D341Med (cell line): ENCODE data around the gene DNASE1L2.
"Not testable (repeated sequence)": the region's sequence is repeated elsewhere in the genome, so short reads cannot be mapped to it uniquely, and the experiment has no call there.

ENCODE experiments used
- DNase-seq: peaks from one replicate; pipeline ENCODE4 v3.0.0; 2012; ENCODE audit warnings: low spot score

Gene DNASE1L2

DNA sequence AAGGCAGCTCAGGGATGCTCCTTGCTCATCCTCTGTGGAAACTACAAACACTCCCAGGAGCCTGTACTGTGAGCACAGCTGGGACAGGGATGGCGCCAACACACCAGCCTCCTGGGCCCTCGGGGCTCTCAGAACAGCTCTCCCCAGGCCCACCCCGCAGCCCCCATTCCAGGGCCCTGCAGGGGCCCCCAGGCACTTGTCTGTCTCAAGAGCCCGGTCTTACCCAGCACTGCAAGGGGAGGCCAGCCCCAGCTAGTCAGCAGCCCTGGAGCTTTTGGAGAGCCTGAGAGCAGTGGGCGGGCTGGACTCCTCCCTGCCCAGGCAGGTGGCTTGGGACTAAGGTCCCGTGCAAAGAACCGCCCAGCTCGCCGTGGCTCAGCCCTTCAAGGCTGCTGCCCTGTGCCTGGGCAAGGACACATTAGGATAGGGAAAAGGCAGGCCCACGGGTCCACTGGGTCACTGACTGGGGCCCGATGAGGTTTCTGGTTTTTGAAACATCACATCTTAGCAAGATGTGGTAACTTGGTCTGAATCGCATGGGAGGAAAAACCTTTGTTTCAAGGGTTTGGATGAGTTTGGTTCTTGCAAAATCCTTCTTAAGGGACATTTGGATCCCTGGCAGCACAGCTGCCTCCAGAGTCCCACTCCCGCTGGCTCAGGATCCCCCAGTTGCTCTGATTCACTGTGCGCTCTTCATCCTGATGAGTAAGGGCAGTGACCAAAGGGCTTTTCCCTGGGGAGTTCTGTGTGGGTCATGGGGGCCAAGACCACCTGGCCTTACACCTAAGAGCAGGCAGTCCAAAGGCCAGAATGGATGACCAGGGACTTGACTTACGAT lies 2.8 kb downstream of the DNASE1L2 start:
- peak; percentile 38 for DNase-seq

DNA sequence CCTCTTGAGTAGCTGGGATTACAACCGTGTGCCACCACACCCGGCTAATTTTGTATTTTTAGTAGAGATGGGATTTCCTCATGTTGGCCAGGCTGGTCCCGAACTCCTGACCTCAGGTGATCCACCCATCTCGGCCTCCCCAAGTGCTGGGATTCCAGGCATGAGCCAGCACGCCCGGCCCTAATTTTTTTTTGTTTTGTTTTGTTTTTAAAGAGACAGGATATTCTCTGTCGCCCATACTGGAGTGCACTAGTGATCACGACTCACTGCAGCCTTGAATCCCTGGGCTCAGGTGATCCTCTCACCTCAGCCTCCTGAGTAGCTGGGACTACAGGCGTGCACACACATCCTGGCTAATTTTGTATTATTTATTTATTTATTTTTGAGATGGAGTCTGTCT lies 4.1 kb downstream of the DNASE1L2 start:
- not testable (repeated sequence) for DNase-seq

DNA sequence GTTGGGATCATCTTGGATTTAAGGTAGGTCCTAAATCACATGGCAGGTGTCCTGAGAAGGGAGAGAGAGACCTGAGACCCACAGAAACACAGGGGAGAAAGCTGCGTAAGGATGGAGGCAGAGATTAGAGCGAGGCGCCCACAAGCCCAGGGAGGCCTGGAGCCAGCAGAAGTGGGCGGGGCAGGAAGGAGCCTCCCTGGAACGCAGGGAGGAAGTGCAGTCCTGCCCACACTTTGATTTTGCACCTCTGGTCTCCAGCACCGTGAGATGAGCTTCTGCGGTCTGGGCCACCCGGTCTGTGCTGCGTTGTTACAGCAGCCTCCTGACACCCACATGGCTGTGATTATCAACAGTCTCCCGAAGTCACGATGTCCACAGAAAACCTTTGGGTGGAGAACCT lies 6.4 kb downstream of the DNASE1L2 start:
- peak; percentile 20 for DNase-seq

DNA sequence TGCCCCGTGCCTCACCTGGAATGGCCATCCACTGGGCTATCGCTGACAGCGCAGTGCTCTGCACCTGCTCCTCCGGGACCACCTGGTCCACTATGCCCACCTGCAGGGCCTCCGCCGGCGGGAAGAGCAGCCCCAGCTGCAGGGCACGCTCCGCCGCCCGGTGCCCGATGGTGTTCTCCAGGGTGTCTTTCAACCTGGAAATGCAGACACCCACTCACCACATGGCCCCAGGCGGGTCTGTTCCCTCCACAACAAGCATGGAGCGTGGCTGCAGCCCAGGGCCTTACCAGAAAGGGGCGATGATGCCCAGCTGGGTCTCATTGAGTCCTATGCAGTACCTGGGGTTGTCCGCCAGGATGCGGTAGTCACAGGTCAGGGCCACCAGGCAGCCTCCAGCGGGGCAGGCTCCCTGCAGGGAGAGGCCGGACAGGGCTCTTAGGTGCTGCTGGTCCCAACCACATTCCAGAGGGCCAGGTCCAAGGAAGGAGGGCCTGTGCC lies 6.8 kb downstream of the DNASE1L2 start:
- DNase-seq: peak; percentile 32

DNA sequence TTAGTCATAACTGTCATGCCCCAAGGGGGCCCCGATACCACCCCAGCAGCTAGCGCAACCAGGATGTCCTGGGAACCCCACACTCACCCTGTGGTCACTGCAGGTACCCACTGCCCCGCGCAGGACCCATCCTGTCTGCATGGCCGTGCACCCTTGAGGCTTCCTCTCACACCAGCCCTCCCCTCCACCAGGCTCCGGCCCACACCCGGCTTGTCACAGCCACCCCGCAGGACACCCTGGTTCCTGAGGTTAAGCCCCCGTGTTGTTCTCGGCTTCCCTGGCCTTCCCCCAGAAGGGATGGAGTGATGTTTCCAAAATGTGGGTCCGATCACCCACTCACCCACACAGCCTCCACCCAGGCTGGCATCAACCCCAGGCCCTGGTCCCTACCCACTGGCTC lies 7.5 kb downstream of the DNASE1L2 start:
- DNase-seq: peak; percentile 21

DNA sequence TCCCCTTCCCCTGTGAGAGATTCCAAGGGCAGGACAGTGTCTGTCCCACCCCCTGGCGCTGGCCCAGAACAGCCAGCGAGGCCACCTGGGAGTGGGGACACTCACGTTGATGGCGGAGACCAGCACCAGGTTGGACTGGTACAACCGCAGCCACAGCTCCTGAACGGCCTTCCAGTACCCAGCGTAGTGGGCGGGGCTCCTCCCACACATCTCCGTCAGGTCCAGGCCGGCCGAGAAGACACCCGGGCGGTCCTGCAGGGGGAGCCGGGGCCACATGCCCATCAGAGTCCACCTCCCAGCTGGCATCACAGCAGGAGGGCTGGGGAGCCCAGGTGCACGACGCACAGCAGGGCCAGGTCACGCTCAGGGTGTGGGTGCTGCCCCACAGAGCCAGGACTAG lies 8.1 kb downstream of the DNASE1L2 start:
- peak; percentile 40 for DNase-seq

DNA sequence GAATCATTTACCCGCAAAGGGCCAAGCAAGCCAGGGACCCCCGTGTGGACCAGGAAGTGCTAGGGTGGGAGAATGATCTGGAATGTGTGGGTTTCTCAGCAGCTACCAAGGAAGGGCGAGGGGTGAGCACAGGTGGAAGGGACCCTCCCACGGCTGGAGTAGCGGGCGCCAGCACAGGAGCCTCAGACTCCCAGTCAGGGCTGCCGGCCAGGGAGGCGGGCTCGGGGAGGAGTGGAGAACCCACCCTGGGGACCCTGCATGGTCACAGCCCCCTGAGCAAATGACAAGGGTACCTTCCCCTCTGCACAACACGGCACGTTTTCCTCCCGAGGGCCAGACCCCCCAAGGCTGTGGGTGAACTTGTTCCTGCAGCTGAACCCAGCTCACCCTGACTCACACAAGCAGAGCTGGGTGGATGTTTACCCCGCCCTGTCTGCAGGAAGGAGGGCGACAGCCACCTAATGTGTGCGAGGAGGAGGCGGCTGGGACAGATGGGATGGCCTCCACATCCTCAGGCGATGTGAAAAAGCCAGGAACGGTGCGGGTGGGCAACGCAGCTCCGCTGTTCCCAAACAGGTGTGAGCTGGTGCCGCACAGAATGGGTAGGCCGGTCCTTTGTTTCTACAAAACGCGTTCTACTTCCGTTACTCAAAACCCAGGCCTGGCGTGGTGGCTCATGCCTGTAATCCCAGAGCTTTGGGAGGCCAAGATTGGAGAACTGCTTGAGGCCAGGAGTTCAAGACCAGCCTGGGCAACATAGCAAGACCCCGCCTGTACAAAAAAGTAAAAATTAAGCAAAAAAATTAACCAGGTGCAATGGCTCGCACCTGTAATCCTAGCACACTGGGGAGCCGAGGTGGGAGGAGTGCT lies 8.9 kb downstream of the DNASE1L2 start:
- peak; percentile 17 for DNase-seq

DNA sequence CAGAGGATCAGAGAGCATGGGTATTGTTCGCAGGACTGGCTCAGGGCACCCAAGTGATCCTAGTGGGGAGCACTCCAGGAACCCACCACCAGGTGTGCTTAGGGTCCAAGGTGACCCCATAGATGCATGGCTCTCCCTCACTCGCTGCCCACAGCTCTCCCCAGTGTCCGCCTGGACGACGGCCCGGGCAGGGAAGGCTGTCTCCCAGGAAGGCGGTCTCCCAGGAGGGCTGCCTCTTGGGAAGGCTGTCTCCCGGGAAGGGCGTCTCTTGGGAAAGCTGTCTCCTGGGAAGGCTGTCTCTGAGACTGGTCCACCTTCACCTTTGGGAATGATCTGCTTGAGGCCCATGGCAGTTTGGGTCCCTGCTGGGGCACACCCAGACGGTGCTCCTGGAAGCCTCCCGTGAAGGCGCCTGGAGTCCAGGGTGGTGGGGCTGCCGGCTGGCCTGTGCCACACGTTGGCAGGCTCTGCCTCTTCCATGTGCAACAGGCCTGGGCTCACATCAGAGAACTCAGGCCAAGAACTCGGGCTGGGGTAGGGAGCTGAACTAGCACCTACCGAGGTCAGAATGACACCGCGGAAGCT lies 10.1 kb downstream of the DNASE1L2 start:
- DNase-seq: peak; percentile 60

DNA sequence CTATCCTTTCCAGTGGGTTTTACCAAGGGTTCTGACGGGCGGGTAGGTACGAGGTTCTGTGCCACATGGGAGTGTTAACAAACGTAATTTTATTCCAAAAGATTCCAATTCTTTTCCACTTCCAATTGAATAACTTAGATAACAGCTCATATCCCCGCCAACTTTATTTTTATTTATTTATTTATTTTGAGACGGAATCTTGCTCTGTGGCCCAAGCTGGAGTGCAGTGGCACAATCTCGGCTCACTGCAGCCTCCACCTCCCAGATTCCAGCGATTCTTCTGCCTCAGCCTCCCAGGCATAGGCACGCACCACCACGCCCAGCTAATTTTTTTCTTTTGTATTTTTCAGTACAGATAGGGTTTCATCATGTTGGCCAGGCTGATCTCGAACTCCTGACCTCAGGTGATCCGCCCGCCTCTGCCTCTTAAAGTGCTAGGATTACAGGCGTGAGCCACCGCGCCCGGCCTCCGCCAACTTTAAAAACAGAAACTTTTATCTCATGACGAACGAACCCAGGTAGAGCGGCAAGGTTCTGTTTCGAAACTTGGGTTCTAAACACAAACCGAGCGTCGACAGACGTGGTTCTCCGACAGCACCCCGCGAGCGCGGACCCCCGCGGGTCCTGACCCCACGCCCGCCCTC lies 14.5 kb downstream of the DNASE1L2 start:
- DNase-seq: no peak

DNA sequence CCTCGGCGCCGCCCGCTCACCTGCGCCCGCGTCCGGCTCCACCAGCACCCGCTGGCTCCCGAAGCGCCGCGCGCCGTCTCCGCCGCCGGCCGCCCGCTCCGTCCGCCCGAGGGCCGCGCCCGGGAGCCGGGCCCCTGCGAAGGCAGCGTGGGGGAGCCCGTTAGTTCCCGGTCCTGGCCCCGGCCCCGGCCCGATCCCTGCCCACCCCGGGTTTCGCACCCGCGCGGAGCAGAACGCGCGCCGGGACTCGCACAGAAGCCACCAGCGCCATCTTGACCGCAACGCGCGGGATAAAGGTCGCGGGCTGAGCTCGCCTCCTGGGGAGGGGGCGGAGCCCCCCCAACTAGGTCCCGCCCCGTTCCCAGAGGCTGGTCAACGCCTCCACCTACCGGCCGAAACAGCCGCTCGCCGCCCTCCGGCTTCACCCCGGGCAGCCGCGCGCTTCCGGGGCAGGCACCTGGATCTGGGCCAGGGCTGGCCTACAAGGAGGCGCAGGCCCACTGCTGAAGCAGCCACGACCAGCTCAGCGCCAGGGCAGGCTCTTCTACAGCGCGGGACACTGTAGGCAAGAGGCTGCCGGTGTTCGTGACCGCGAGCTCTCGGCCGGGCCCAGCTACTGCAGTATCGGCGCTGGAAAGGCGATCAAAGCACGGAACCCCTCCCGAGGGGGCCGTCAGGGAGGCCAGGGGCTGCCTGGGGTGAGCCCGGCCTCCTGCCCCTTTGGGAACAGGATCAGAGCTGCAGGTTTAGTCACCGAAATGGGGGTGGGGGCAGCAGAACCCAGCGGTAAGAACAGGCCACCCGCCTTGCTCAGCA lies 15.3 kb downstream of the DNASE1L2 start, which contains the start of gene ECI1:
Gene ECI1 (minus strand): TSS at position 292 of the 816 bp plus-strand sequence. CDS start 21 bp downstream, at position 271.
- peak; percentile 97 for DNase-seq

DNA sequence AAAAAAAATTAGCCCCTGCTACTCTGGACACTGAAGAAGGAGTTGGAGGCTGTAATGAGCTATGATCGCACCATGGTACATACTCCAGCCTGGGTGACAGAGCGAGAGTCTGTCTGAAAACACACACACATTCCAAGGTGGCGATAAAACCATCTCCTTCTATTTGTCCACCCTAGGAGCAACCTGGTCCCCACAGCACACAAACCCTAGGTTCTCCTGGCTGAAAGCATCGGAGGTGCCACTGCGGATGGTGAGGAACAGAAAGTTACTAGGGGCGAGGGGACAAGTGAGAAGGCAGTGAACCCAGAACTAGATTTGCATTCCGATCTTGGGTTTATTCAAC lies 16.5 kb downstream of the DNASE1L2 start:
- DNase-seq: no peak

DNA sequence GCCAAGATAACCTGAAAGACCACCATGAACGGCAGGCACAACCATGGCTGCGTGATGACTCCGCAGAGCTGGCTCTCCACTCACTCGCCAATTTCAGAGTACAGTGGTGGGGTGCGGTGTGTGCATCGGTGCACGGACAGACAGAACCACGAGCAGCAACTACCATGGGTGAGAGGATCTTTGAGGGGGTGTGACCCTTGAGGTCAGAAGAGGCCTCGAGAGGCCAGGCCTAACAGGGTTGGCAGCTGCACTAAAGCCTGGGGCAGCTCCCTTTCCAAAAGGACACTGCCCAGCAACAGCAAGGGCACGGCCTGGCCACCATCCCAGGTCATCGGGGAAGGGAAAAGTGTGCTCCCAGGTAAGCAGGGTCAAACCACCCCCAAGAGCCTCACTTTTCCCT lies 17.0 kb downstream of the DNASE1L2 start:
- DNase-seq: no peak

DNA sequence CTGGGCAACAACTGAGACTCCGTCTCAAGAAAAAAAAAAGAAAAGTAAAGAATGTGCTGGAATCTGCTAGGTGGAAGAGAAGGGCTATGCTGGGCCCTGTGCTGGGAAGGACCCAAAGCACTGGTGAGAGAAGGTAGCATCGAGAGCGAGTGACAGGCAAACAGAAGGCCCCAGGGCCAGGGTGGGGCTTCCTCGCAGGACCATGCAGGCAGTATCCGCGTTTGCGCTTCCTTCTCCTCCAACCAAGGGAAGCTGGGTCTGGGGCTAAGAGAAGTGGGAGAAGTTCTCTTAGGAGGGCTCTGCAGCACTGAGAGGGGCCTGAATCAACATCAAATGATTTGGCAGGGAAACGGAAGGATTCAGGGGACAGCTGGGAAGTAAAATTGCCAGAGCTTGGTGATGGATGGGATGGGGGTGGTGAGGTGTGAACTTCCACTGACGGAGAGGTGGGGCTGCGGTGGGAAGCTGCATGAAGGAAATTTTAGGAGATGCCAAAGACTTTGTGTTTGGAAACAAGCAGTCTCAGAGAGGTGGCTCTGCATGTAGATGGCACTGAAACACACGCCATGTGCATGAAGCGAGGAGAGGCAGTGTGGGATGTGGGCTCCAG lies 20.4 kb downstream of the DNASE1L2 start:
- peak; percentile 2 for DNase-seq

DNA sequence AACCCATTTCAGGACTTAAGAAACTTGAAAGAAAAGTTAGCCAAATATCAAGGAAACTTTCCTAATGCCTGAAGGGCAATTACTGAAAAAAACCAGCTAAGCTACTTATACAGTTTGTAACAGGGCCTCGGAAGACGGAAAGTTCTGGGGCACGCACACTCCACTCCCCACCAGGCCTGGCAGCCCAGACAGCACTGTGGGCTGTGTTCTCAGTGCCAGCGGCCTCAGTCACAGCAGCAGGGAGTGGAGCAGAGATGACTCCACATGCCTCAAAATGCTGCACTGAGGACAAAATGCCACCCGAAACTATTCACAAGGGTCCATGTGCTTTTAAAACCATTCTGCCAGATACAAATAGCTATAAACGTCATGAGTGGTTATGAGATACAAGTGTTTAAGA lies 21.5 kb downstream of the DNASE1L2 start:
- DNase-seq: peak; percentile 5

DNA sequence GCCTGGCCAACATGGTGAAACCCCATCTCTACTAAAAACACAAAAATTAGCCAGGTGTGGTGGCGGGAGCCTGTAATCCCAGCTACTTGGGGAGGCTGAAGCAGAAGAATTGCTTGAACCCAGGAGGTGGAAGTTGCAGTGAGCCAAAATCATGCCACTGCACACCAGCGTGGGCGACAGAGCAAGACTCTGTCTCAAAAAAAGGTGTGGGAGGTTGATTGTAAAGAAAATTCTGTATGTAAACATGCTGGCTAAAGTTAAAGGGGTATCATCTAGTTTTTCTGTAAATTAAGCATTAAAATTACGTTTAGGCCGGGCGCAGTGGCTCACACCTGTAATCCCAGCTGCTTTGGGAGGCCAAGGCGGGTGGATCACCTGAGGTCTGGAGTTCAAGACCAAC lies 22.3 kb downstream of the DNASE1L2 start:
- not testable (repeated sequence) for DNase-seq

DNA sequence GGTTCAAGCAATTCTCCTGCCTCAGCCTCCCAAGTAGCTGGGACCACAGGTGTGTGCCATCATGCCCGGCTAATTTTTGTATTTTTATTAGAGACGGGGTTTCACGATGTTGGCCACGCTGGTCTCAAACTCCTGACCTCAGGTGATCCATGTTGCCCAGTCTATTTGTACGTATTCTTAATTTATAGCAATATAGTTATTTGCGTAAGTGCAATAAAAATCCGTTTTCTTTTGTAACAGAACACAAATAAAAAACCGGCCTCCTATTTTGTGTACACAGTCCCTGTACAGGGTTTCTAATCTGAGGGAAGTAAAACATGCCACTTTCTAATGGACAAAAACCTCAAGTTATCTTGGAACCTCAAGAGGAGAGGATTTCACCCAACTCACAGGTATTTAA lies 24.0 kb downstream of the DNASE1L2 start:
- DNase-seq: no peak

DNA sequence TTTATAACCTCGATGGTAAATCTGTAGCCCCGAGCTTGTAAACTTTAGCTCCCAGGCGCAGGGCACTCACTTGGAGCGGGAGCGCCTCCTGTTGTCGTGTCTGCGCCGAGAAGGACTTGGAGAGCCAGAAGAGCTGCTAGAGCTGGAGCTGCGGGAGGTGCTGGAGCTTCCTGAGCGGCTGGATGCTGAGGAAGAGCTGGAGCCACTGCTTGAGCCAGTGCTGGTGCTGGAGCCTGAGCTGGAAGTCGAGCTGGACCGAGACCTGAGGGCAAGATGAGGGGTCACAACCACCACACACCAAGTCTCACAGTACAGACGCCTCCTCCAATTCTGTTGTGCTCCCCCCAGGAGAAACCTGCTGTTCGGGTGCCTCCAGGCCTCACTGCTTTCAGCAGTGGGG lies 26.8 kb downstream of the DNASE1L2 start:
- not testable (repeated sequence) for DNase-seq

DNA sequence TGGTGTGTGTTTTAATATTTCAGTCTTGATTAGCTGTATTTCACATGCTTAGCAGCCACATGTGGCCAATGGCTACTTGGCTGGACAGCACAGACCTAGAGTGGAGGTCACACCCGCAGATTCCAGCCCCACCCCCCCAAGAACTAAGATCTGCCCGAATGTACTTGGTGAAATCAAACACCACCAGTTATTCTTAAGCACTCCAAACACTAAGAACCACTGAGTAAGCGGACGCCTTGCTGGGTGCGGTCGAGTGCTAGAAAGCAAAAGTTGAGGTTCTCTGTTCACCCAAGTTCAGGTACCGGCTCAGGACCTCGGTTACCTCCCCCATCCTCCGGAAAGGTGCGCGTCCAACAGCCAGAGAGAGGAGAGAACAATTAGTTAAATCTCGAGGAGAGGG lies 30.6 kb downstream of the DNASE1L2 start:
- not testable (repeated sequence) for DNase-seq

DNA sequence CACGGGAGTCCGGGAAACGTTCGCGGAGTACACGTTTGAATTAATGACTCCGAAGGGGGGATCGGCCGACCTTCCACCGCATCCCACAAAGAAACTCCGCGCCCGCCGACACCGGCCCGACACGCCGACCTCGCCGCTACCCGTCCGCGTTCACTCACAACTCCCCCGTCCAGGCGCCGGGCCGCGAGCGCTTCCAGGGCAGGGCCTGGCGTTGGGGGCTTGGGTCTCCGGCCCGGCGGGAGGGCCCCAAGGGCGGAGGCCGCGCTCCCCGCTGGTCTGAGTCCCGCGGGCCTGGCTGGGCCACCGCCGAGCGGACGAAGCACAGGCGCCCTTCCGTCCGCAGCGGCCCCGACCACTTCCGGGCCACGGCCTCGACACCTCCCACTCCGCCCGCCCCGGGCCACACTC lies 31.3 kb downstream of the DNASE1L2 start:
- not testable (repeated sequence) for DNase-seq

DNA sequence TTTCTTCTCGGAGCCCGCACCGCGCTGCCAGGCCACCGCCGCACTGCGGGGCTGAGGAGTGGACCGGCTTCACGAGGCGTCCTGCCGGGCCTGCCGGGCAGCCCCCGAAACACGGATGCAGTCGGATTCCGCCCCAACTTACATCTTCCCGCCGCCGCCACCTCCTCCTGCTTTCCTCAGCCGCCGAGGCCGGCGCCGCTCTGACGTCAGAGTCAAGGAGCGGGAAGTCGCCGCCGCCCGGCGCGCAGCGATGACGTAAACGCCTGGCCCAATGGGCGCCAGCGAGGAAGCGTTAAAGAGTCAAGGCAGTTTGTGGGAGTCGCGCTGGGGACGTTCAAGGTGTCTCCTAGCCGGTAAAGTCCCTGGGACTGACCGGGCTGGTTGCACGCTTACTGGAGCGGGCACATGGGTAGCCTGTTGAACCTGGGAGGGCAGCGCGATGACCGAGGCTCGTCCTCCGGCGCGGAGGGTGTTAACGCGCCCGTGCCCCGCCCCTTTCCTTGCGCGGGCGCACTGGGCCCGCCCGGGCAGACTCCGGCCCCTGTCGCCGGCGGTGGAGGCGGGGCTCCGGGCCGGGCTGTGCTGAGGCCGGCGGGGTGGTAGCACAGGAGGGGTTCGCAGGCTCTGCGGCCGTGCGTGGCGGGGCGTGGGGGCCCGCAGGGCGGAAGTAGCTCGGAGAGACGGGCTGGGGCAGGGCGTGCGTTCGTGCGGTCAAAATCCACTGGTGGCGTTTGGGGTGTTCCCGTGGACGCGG lies 31.8 kb downstream of the DNASE1L2 start, which contains the start of gene RNPS1:
Gene RNPS1 (minus strand): TSS at position 214 of the 754 bp plus-strand sequence. CDS start 3,483 bp downstream, outside the sequence.
- peak; percentile 98 for DNase-seq
